Measurements from ENCODE around the gene CBX4.

CBX4 gene

GRCh38 chr17:79804856-79805696, 34.2 kb downstream of the CBX4 start:
- TF ChIP-seq, protein P1, sequence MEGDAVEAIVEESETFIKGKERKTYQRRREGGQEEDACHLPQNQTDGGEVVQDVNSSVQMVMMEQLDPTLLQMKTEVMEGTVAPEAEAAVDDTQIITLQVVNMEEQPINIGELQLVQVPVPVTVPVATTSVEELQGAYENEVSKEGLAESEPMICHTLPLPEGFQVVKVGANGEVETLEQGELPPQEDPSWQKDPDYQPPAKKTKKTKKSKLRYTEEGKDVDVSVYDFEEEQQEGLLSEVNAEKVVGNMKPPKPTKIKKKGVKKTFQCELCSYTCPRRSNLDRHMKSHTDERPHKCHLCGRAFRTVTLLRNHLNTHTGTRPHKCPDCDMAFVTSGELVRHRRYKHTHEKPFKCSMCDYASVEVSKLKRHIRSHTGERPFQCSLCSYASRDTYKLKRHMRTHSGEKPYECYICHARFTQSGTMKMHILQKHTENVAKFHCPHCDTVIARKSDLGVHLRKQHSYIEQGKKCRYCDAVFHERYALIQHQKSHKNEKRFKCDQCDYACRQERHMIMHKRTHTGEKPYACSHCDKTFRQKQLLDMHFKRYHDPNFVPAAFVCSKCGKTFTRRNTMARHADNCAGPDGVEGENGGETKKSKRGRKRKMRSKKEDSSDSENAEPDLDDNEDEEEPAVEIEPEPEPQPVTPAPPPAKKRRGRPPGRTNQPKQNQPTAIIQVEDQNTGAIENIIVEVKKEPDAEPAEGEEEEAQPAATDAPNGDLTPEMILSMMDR (IDR thresholded peaks at IDR 0.05; ENCODE audit: insufficient read depth, low read length, missing control alignments) = no peak
- no peak overlapping the region for H3K4me3 ChIP-seq (ENCODE audit: low read depth, low read length)
- ChIA-PET POLR2A (interaction anchor here (1.6 kb wide), 1 partner anchor 34 kb away, joined by 5 read pairs; the partner anchor contains the start of gene CBX4), CTCF (interaction anchor here (0.8 to 2.7 kb wide), 5 partner anchors 9 to 199 kb away, joined by 3 to 8 read pairs (median 3); partner anchors contain the start of gene CBX4)
- no peak for DNase-seq (ENCODE audit: low read depth, low spot score)

DNA sequence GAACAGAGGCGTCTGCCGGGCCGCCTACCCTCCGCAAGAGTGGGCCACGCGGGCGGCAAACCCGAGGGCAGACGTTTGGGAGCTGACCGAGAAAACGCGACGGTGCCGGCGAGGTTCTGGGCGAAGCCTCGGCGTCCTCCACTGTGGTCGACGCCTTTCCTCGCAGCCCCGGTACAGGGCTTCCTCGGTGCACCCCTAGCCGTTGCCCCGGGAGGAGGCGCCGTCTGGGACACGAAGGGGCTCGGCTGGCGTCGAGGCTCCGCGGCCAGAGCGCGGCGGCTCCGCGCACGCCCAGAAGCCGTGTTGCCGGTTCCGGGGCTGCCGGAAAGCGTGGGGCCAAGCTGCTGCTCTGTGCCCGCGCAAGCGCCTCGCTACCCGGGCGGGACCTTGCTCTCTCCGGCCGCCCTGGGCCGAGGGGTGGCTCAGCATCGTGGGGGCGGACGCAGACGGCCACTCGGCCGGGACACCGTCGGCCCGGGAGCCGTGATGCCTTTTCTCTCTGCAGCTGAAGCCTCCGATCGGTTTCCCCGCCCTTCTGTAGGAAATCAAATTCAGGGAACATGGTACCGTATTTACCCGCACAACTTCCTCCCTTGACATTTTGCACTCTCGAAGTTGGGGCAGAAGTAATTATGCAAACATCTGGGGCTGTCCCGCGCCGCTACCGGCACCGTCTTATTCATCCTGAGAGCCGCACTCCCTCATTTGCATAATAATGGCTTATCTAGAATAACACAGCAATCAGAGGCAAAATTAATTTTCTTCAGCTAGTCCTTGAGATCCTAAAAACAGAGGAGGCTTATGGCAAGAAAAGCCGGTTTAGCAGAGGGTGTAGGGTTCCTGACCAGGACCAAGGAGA, 35.0 kb downstream of the CBX4 start:
- POLR2A ChIA-PET = interaction anchor here (1.6 kb wide), 1 partner anchor 35 kb away, joined by 5 read pairs; the partner anchor contains the start of gene CBX4
- H3K4me3 ChIP-seq (ENCODE audit: low read depth, low read length) = peak overlapping the region; percentile 25; the same call in 1 of the 2 replicates
- TF ChIP-seq, protein P1 (IDR thresholded peaks at IDR 0.05; ENCODE audit: insufficient read depth, low read length, missing control alignments) = no peak
- CTCF ChIA-PET = interaction anchor here (0.8 to 2.7 kb wide), 4 partner anchors 10 to 200 kb away, joined by 3 to 8 read pairs (median 3); partner anchors contain the start of gene CBX4
- no peak for DNase-seq (ENCODE audit: low read depth, low spot score)

DNA sequence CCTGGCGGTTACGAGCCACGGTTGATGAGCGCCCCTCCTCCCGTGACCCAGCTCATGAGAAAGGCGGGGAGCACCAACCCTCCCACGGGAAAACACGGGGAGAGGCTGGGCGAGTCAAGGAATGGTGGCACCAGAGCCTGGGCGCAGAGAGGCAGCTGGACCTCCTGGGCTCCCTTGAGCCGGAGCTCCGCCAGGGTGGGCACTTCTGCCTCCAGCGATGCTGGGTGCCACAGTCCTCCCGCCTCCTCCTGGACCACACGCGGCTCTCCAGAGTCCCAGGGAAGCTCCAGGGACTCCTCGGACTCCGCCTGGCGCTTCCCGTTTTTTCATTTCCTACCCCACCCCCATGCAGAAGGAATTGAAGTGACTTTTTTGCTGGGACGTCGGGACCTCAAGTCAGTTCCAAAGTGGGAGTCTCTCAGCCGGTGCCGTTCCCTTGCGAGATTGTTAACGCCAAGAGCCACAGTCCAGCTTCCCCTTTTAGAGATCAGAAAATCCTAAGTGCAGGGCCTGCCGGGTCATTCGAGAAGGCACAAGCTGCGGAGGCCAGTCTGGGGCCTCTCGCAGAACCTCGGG, 35.7 kb downstream of the CBX4 start:
- ChIA-PET POLR2A (interaction anchor here (1.6 kb wide), 1 partner anchor 36 kb away, joined by 5 read pairs; the partner anchor contains the start of gene CBX4), CTCF (interaction anchor here (1.2 to 2.7 kb wide), 2 partner anchors 24 to 37 kb away, joined by 3 to 8 read pairs; partner anchors contain the start of gene CBX4)
- no peak overlapping the region for H3K4me3 ChIP-seq (ENCODE audit: low read depth, low read length)
- no peak for DNase-seq (ENCODE audit: low read depth, low spot score)
- TF ChIP-seq, protein P1 (IDR thresholded peaks at IDR 0.05; ENCODE audit: insufficient read depth, low read length, missing control alignments) = no peak

- POLR2A ChIA-PET = no interaction called here
Observed at GRCh38 chr17:79802736-79803420, 36.4 kb downstream of the CBX4 start.

More at GRCh38 chr17:79802736-79803420, 36.4 kb downstream of the CBX4 start:
- no peak for DNase-seq (ENCODE audit: low read depth, low spot score)
- H3K4me3 ChIP-seq (ENCODE audit: low read depth, low read length) = no peak overlapping the region
- TF ChIP-seq, protein P1 (IDR thresholded peaks at IDR 0.05; ENCODE audit: insufficient read depth, low read length, missing control alignments) = no peak
- CTCF ChIA-PET = interaction anchor here (1.2 to 1.7 kb wide), 2 partner anchors 9 to 24 kb away, joined by 3 to 15 read pairs; no protein-coding TSS in a partner anchor

Data from AG04449 (cell line).